Heart right ventricle (tissue), 16 donors: ENCODE results near the gene BICRA. TPM values are rescaled to one million over a fixed set of nuclear protein-coding genes. Genes with fewer than 3 reads are reported as not detected.

Experiments used
- ATAC-seq, 8 donors: fragments of 200-7000 bp; cut with Tn5 transposase; one replicate each; pipeline ENCODE4 v1.9.1; 2020; ENCODE audit warnings: mild to moderate bottlenecking in 8 of 8, moderate library complexity in 8 of 8, moderate number of reproducible peaks in 1 of 8
- DNase-seq, 2 donors: peaks; one replicate each; pipeline ENCODE4 v3.0.0-alpha.2; 2020
- H3K27ac ChIP-seq, 10 donors: fragments of 200-600 bp; sonication (generic) in 2 of 10; one replicate each; pipeline versions ENCODE4 v1.5.0 to v1.8.0; 2020 to 2022; ENCODE audit warnings: mild to moderate bottlenecking in 3 of 10
- H3K27me3 ChIP-seq, 7 donors: fragments of 200-600 bp; one replicate each; pipeline ENCODE4 v1.8.0; 2021 to 2022; ENCODE audit warnings: mild to moderate bottlenecking in 2 of 7
- H3K36me3 ChIP-seq, 9 donors: fragments of 200-600 bp; sonication (generic) in 1 of 9; one replicate each; pipeline versions ENCODE4 v1.5.0 to v1.8.0; 2020 to 2022; ENCODE audit warnings: mild to moderate bottlenecking in 2 of 9
- H3K4me1 ChIP-seq, 9 donors: fragments of 200-600 bp; sonication (generic) in 1 of 9; one replicate each; pipeline versions ENCODE4 v1.5.0 to v1.8.0; 2020 to 2022; ENCODE audit warnings: mild to moderate bottlenecking in 4 of 9
- H3K4me3 ChIP-seq, 10 donors: fragments of 200-600 bp; sonication (generic) in 2 of 10; one replicate each; pipeline versions ENCODE4 v1.5.0 to v1.8.0; 2020 to 2022; ENCODE audit warnings: mild to moderate bottlenecking in 7 of 10, moderate library complexity in 2 of 10
- H3K9me3 ChIP-seq, 11 donors: fragments of 200-600 bp in 10 of 11; sonication (generic) in 2 of 11; one replicate each; pipeline versions ENCODE4 v1.5.0 to v1.8.0; 2013 to 2022; ENCODE audit warnings: mild to moderate bottlenecking in 2 of 11, control low read depth in 1 of 11, moderate library complexity in 1 of 11
- WGBS, 2 donors: extraction: QIAGEN DNeasy Blood & Tissue Kit; methylation state at CpG; one replicate each; pipeline ENCODE4 v1.1.7; 2013; ENCODE audit warnings: inconsistent platforms in 1 of 2; 5-methylcytosine and 5-hydroxymethylcytosine counted together
- intact Hi-C, 10 donors: fragments of 100-400 bp; cut with DNase I; formaldehyde crosslinking; loops; one replicate each; pipeline versions ENCODE4 v1.11.1 to v1.14.2; 2022
- polyA plus RNA-seq, 2 donors: library from polyadenylated mRNA; stranded (reverse); fragments of 200-250 nt; gene quantifications; one replicate each; pipeline ENCODE4 v1.2.3, GENCODE V29; 2013
- total RNA-seq, 10 donors: library from RNA; stranded (reverse); fragmentation: NEBNext Ultra II Directional in 3 of 10; extraction: Animal tissue kit (Norgen Biotek cat#: 25700) in 3 of 10; gene quantifications; one replicate each; pipeline versions ENCODE4 v1.2.1 to v1.2.4, GENCODE V29; 2021 to 2023
- TF ChIP-seq, protein P1 (sequence below), 9 donors: fragments of 200-600 bp; sonication (generic) in 2 of 9; IDR thresholded peaks; one replicate each; pipeline versions ENCODE4 v1.5.0 to v1.8.0; 2021 to 2022; ENCODE audit warnings: antibody characterized with exemption in 9 of 9, mild to moderate bottlenecking in 5 of 9, moderate library complexity in 1 of 9
- donor health status: Arrhythmogenic right ventricular cardiomyopathy.
- donor health status: ischemic (EF 13 %, LVEDD 7.1; RV severe dilation, severe dysfunction).
- donor health status: healthy with polysubstance abuse.
- donor health status: DM: no; HTN: yes; CAD: no.
- donor health status: DM: no; HTN: no; CAD: no.
- donor health status: ischemic (EF 25% LVEDD 6.9; RV normal size, moderate dysfunction).
- donor health status: ischemic (EF 25% LVEDD 5.7; RV mildly dilated, moderate dysfunction).
- donor health status: healthy.
- donor health status: DM: yes; HTN: yes; CAD: no.
- donor health status: Ischemic cardiomyopathy.
- donor health status: ischemic (EF 35%, LVEDD 5.7; RV mildly dilated, moderate dysfunction).
- donor health status: nonischemic (EF 11% LVEDD 7.7; RV severe dilation, severe dysfunction).
- donor health status: DM: yes; HTN: yes; CAD: no.
- donor health status: PGD.
- donor health status: ischemic (EF 29% LVEDD 5.4; RV normal size, mild dysfunction).
- donor health status: nonischemic (EF 23%, LVEDD 6.1; RV moderate dilation, normal function).

Gene BICRA
- total and polyA plus RNA-seq, 12 donors = 2.8 to 13.2 (median 8.9) TPM

DNA sequence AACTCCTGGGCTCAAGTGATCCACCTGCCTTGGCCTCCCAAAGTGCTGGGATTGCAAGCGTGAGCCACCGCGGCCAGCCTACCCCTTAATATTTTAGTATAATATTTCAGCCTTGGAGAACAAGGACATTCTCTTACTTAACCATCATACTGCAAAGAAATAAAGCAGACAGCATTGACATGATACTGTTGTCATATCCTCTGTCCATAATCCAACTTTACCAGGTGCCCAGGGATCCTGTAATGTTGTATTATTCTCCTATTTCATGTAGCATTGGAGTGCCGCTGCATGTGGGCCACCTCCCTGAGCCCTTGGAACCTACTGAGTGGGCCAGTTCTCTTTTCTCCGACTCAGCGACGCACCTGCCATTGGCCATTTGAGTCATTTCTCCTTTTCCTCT, 82.8 kb downstream of the BICRA start:
- TF ChIP-seq, protein P1, sequence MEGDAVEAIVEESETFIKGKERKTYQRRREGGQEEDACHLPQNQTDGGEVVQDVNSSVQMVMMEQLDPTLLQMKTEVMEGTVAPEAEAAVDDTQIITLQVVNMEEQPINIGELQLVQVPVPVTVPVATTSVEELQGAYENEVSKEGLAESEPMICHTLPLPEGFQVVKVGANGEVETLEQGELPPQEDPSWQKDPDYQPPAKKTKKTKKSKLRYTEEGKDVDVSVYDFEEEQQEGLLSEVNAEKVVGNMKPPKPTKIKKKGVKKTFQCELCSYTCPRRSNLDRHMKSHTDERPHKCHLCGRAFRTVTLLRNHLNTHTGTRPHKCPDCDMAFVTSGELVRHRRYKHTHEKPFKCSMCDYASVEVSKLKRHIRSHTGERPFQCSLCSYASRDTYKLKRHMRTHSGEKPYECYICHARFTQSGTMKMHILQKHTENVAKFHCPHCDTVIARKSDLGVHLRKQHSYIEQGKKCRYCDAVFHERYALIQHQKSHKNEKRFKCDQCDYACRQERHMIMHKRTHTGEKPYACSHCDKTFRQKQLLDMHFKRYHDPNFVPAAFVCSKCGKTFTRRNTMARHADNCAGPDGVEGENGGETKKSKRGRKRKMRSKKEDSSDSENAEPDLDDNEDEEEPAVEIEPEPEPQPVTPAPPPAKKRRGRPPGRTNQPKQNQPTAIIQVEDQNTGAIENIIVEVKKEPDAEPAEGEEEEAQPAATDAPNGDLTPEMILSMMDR (IDR thresholded peaks at IDR 0.05) = no peak
- intact Hi-C loops = loop anchor here in 4 of 10 donors (10.0 kb wide), 3 partner anchors 77 to 177 kb away; partner anchors contain the start of gene NAPA (in 2 of the 4)
- H3K4me1 ChIP-seq = no peaks in the 10 kb centered on the region
- H3K27ac ChIP-seq = no peak overlapping the region
- ATAC-seq (no peak), DNase-seq (no peak)
- peaks cover 0 to 6% (median 0%) of the 10 kb centered on the region in 11 donors for H3K9me3 ChIP-seq
- no peak overlapping the region for H3K4me3 ChIP-seq
- H3K36me3 ChIP-seq = peaks cover 0 to 66% (median 6%) of the 10 kb centered on the region in 9 donors
- 52 to 73% methylated on average over 7 of the region's 7 CpGs for WGBS, 2 donors
- H3K27me3 ChIP-seq = no peaks in the 10 kb centered on the region

DNA sequence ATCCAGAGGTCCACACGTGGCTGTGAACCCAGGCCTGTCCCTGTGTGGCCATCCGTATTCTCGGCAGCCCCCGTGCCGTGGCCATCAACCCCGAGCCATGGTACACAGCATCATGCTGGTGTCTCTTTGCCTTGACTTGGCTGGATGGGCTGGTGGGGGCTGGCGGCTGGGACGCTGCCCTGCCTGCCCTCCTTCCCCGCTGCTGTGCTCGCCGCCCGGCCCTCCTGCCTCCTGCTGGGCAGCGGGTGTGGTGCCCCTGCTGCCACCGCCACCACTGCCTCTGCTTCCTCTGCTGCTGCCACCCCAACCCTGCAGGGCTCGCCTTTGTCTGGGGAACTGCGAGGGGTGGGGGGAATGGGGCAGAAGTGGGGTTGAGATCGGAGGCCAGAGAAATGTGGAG, 84.6 kb downstream of the BICRA start:
- 89 to 90% methylated on average over 17 of the region's 17 CpGs for WGBS, 2 donors
- Histone ChIP-seq H3K27ac (no peak overlapping the region), H3K27me3 (no peaks in the 10 kb centered on the region), H3K4me1 (peaks cover 0 to 10% (median 6%) of the 10 kb centered on the region in 9 donors), H3K4me3 (no peak overlapping the region), H3K36me3 (peaks cover 0 to 65% (median 8%) of the 10 kb centered on the region in 9 donors), H3K9me3 (peaks cover 0 to 6% (median 0%) of the 10 kb centered on the region in 11 donors)
- ATAC-seq (no peak), DNase-seq (no peak)
- TF ChIP-seq, protein P1 (IDR thresholded peaks at IDR 0.05) = no peak
- intact Hi-C loops = loop anchor here in 4 of 10 donors (10.0 kb wide), 3 partner anchors 79 to 179 kb away; partner anchors contain the start of gene NAPA (in 2 of the 4)

DNA sequence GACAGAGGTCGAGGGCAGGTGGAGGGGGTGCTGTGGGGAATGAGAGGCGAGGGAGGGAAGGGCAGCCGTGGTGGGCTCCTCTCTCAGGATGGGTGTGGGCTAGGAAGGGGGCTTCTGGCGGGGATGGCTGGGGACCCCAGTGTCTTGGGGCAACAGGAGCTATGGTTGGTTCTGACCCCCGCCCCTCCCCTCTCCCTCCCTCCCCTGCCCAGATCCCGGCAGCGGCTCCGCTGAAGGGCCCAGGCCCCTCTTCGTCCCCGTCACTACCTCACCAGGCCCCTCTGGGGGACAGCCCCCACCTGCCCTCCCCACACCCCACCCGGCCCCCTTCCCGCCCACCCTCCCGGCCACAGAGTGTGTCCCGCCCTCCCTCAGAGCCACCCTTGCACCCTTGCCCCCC, 85.0 kb downstream of the BICRA start:
- Histone ChIP-seq H3K36me3 (peaks cover 0 to 69% (median 12%) of the 10 kb centered on the region in 9 donors), H3K4me3 (no peak overlapping the region), H3K9me3 (peaks cover 0 to 6% (median 0%) of the 10 kb centered on the region in 11 donors), H3K27ac (no peak overlapping the region), H3K27me3 (no peaks in the 10 kb centered on the region), H3K4me1 (peaks cover 0 to 10% (median 6%) of the 10 kb centered on the region in 9 donors)
- WGBS, 2 donors = 86 to 97% methylated on average over 6 to 14 of the region's 14 CpGs
- no peak for ATAC-seq
- TF ChIP-seq, protein P1 (IDR thresholded peaks at IDR 0.05) = no peak
- intact Hi-C loops = loop anchor here in 4 of 10 donors (10.0 kb wide), 3 partner anchors 79 to 179 kb away; partner anchors contain the start of gene NAPA (in 2 of the 4)
- no peak for DNase-seq

DNA sequence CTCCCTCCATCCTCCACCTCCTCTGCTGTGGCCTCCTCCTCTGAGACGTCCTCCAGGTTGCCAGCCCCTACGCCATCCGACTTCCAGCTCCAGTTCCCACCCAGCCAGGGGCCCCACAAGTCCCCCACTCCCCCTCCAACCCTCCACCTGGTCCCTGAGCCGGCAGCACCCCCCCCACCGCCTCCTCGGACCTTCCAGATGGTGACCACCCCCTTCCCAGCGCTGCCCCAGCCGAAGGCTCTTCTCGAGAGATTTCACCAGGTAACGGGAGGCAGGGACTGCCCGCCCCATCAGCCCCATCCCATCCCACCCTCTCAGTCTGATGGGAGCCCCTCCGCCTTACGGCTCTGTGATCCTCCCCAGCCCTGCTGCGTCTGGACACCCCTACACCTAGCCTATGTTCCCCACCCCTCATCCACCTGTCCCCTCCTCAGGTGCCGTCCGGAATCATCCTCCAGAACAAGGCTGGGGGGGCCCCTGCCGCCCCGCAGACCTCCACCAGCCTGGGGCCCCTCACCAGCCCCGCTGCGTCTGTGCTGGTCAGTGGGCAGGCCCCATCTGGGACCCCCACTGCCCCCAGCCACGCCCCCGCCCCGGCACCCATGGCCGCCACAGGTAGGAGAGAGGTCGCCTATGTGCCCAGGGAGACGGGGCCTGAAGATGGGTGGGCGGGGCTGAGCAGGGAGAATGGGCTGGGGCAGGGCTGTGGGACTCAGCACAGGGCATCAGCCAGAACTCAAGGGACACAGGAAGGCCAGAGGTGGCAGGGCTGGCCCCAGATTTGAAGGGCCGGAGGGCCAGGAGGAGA, 85.7 kb downstream of the BICRA start:
- H3K4me3 ChIP-seq = no peak overlapping the region
- H3K9me3 ChIP-seq = peaks cover 0 to 6% (median 0%) of the 10 kb centered on the region in 11 donors
- ATAC-seq (no peak), DNase-seq (no peak)
- peaks cover 0 to 77% (median 20%) of the 10 kb centered on the region in 9 donors for H3K36me3 ChIP-seq
- H3K27ac ChIP-seq = no peak overlapping the region
- H3K4me1 ChIP-seq = peaks cover 0 to 10% (median 6%) of the 10 kb centered on the region in 9 donors
- WGBS, 2 donors = 89 to 93% methylated on average over 27 to 28 of the region's 28 CpGs
- intact Hi-C loops = loop anchor here (5.0 to 10.0 kb wide), 9 partner anchors 80 to 397 kb away; partner anchors contain the start of gene NAPA (in 5 of the 10)
- TF ChIP-seq, protein P1 (IDR thresholded peaks at IDR 0.05) = no peak
- H3K27me3 ChIP-seq = no peaks in the 10 kb centered on the region
